WTC11 (cell line): ENCODE results near the gene SAMD5. TPM values are rescaled to one million over a fixed set of nuclear protein-coding genes. Genes with fewer than 3 reads are reported as not detected.

Experiments used
- ATAC-seq: fragments of 200-7000 bp; cut with Tn5 transposase; 2 replicates; pipeline ENCODE4 v1.10.0; 2021; ENCODE audit warnings: mild to moderate bottlenecking, moderate library complexity
- CTCF ChIA-PET: fragments of 300-600 bp; sonication (Branson Sonifier 250); formaldehyde crosslinking; loops from one replicate; lab custom pipeline; 2021; ENCODE audit warnings: antibody characterized with exemption; lab: Charles Lee
- POLR2A ChIA-PET: fragments of 350-600 bp; sonication (Branson Sonifier 250); formaldehyde crosslinking; loops from one replicate; lab custom pipeline; 2021; ENCODE audit warnings: antibody characterized with exemption; lab: Charles Lee
- DNase-seq: peaks from one replicate; pipeline ENCODE4 v3.0.0; 2021; ENCODE audit warnings: low spot score
- H3K27ac Mint-ChIP-seq: 2 replicates; pipeline ENCODE4 v1.8.0; 2021; ENCODE audit warnings: mixed read lengths
- H3K27me3 Mint-ChIP-seq: 2 replicates; pipeline ENCODE4 v1.8.0; 2021; ENCODE audit warnings: low read depth, mild to moderate bottlenecking, moderate library complexity, mixed read lengths
- H3K36me3 Mint-ChIP-seq: 2 replicates; pipeline ENCODE4 v1.8.0; 2021; ENCODE audit warnings: mixed read lengths
- H3K4me1 Mint-ChIP-seq: 2 replicates; pipeline ENCODE4 v1.8.0; 2022; ENCODE audit warnings: mixed read lengths
- H3K4me3 Mint-ChIP-seq: 2 replicates; pipeline ENCODE4 v1.8.0; 2021; ENCODE audit warnings: mild to moderate bottlenecking, moderate library complexity, mixed read lengths
- H3K9me3 Mint-ChIP-seq: 2 replicates; pipeline ENCODE4 v1.8.0; 2021; ENCODE audit warnings: mixed read lengths
- ATF1 ChIP-seq: sonication (generic); formaldehyde crosslinking; IDR thresholded peaks from 2 replicates; pipeline ENCODE4 v1.8.1; 2023; ENCODE audit warnings: mild to moderate bottlenecking, moderate library complexity, missing genetic modification reagents
- ATF2 ChIP-seq: sonication (generic); formaldehyde crosslinking; IDR thresholded peaks from 2 replicates; pipeline ENCODE4 v1.8.1; 2022; ENCODE audit warnings: low read depth, missing genetic modification reagents, borderline replicate concordance
- E2F1 ChIP-seq: sonication (generic); formaldehyde crosslinking; IDR thresholded peaks from 2 replicates; pipeline ENCODE4 v1.8.0; 2022; ENCODE audit warnings: mild to moderate bottlenecking, missing genetic modification reagents
- ERG ChIP-seq: fragments of 250-450 bp; sonication (Bioruptor Pico); IDR thresholded peaks from 2 replicates; pipeline ENCODE4 v1.8.0; 2021; ENCODE audit warnings: mild to moderate bottlenecking
- ESRRA ChIP-seq: sonication (generic); formaldehyde crosslinking; IDR thresholded peaks from 2 replicates; pipeline ENCODE4 v1.8.1; 2022; ENCODE audit warnings: mild to moderate bottlenecking, missing genetic modification reagents, borderline replicate concordance
- JUN ChIP-seq: sonication (generic); formaldehyde crosslinking; IDR thresholded peaks from 2 replicates; pipeline ENCODE4 v1.8.0; 2023; ENCODE audit warnings: mild to moderate bottlenecking, missing genetic modification reagents
- MYBL2 ChIP-seq: sonication (generic); formaldehyde crosslinking; IDR thresholded peaks from 2 replicates; pipeline ENCODE4 v1.8.1; 2023; ENCODE audit warnings: mild to moderate bottlenecking, moderate library complexity, missing genetic modification reagents
- NR2C2 ChIP-seq: sonication (generic); formaldehyde crosslinking; IDR thresholded peaks from 2 replicates; pipeline ENCODE4 v1.8.0; 2022; ENCODE audit warnings: mild to moderate bottlenecking, missing genetic modification reagents
- NR3C1 ChIP-seq: sonication (generic); formaldehyde crosslinking; conservative IDR thresholded peaks from 2 replicates; pipeline ENCODE4 v1.8.1; 2023; ENCODE audit warnings: low read depth, mild to moderate bottlenecking, missing genetic modification reagents
- SP1 ChIP-seq: sonication (generic); formaldehyde crosslinking; conservative IDR thresholded peaks from 2 replicates; pipeline ENCODE4 v1.8.1; 2022; ENCODE audit warnings: missing genetic modification reagents
- ZNF138 ChIP-seq: sonication (generic); formaldehyde crosslinking; conservative IDR thresholded peaks from 2 replicates; pipeline ENCODE4 v1.8.1; 2022; ENCODE audit warnings: mild to moderate bottlenecking, moderate library complexity, missing genetic modification reagents
- ZNF219 ChIP-seq: sonication (generic); formaldehyde crosslinking; IDR thresholded peaks from 2 replicates; pipeline ENCODE4 v1.8.0; 2023; ENCODE audit warnings: missing genetic modification reagents, mild to moderate bottlenecking, borderline replicate concordance
- ZNF263 ChIP-seq: sonication (generic); formaldehyde crosslinking; IDR thresholded peaks from 2 replicates; pipeline ENCODE4 v1.8.1; 2022; ENCODE audit warnings: low read depth, mild to moderate bottlenecking, moderate library complexity, missing genetic modification reagents
- ZNF396 ChIP-seq: fragments of 250-450 bp; sonication (Bioruptor Pico); IDR thresholded peaks from 2 replicates; pipeline ENCODE4 v1.8.0; 2021; ENCODE audit warnings: mild to moderate bottlenecking, moderate library complexity, borderline replicate concordance
- ZNF423 ChIP-seq: fragments of 250-450 bp; sonication (Bioruptor Pico); IDR thresholded peaks from 2 replicates; pipeline ENCODE4 v2.1.2; 2022; ENCODE audit warnings: mild to moderate bottlenecking, moderate library complexity
- ZSCAN18 ChIP-seq: fragments of 250-450 bp; sonication (Bioruptor Pico); IDR thresholded peaks from 2 replicates; pipeline ENCODE4 v2.1.2; 2022; ENCODE audit warnings: mild to moderate bottlenecking, moderate library complexity
- total RNA-seq: library from RNA; stranded (reverse); gene quantifications from 3 replicates; pipeline ENCODE4 v1.2.3, GENCODE V29; 2021
- TF ChIP-seq, protein P1 (sequence below): sonication (generic); formaldehyde crosslinking; conservative IDR thresholded peaks from 2 replicates; pipeline ENCODE4 v1.8.1; 2023; ENCODE audit warnings: mild to moderate bottlenecking, low read depth, missing genetic modification reagents, moderate library complexity
- TF ChIP-seq, protein P2 (sequence below): fragments of 250-450 bp; sonication (Bioruptor Pico); conservative IDR thresholded peaks from 2 replicates; pipeline ENCODE4 v1.9.0; 2021; ENCODE audit warnings: mild to moderate bottlenecking

Gene SAMD5
- total RNA-seq, 1 experiment from 2014 or later: 0.39 TPM

- Mint-ChIP-seq H3K36me3 (no peaks in the 10 kb centered on the region), H3K4me3 (no peak overlapping the region), H3K27ac (no peak overlapping the region)
- POLR2A ChIA-PET: no interaction called here
- TF ChIP-seq ZNF423 (no peak), ZNF396 (CRISPR knock-in tag) (no peak), E2F1 (CRISPR knock-in tag) (no peak), ZSCAN18 (CRISPR knock-in tag) (no peak), SP1 (no peak), NR3C1 (no peak), ERG (no peak), ESRRA (CRISPR knock-in tag) (no peak), MYBL2 (no peak), ZNF138 (CRISPR knock-in tag) (no peak), ZNF219 (CRISPR knock-in tag) (no peak), ZNF263 (CRISPR knock-in tag) (no peak), ATF2 (CRISPR knock-in tag) (no peak), JUN (CRISPR knock-in tag) (no peak), NR2C2 (CRISPR knock-in tag) (no peak), ATF1 (no peak)
- TF ChIP-seq, protein P1, sequence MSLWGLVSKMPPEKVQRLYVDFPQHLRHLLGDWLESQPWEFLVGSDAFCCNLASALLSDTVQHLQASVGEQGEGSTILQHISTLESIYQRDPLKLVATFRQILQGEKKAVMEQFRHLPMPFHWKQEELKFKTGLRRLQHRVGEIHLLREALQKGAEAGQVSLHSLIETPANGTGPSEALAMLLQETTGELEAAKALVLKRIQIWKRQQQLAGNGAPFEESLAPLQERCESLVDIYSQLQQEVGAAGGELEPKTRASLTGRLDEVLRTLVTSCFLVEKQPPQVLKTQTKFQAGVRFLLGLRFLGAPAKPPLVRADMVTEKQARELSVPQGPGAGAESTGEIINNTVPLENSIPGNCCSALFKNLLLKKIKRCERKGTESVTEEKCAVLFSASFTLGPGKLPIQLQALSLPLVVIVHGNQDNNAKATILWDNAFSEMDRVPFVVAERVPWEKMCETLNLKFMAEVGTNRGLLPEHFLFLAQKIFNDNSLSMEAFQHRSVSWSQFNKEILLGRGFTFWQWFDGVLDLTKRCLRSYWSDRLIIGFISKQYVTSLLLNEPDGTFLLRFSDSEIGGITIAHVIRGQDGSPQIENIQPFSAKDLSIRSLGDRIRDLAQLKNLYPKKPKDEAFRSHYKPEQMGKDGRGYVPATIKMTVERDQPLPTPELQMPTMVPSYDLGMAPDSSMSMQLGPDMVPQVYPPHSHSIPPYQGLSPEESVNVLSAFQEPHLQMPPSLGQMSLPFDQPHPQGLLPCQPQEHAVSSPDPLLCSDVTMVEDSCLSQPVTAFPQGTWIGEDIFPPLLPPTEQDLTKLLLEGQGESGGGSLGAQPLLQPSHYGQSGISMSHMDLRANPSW: no peak
- TF ChIP-seq, protein P2, sequence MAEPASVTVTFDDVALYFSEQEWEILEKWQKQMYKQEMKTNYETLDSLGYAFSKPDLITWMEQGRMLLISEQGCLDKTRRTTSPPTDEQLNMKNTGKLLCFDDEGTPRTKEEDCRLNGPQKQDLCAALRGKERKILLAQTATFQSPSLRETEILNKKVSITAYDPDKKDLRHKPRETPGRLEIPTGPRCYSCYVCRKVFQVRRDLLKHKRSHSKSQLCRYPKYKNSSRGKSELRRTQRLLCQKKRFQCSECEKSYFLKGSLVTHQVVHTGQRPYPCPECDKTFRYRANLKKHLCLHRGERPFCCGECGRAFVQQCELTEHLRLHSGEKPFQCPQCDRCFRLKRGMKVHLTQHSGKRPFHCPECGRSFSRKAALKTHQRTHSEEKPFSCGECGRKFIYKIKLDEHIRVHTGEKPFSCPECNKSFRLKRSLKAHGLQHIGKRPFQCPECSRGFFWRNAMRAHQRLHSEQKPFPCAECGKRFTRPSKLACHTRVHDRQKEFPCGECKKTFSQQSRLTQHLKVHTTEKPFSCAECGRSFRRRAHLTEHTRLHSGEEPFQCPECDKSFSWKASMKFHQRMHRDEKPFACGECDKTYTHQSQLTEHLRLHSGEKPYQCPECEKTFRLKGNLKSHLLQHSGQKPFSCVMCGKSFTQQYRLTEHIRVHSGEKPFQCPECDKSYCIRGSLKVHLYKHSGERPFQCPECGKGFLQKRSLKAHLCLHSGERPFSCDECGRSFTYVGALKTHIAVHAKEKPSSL (CRISPR knock-in tag): no peak
- TF ChIP-seq, all 79 proteins: peak for 0
- Mint-ChIP-seq H3K9me3 (no peaks in the 10 kb centered on the region), H3K4me1 (peaks cover 11% of the 10 kb centered on the region), H3K27me3 (peaks cover 64% of the 10 kb centered on the region)
- ATAC-seq (no peak), DNase-seq (no peak)
- CTCF ChIA-PET: no interaction called here
Observed at GRCh38 chr6:147510929-147511590, 2.6 kb downstream of the SAMD5 start.
